Measurements from ENCODE around the gene INPP4A.

The INPP4A gene

GRCh38 chr2:98547092-98547790 lies 102.6 kb downstream of the INPP4A start:
- H3K27ac ChIP-seq, result no peak overlapping the region

GRCh38 chr2:98548920-98549818 lies 104.5 kb downstream of the INPP4A start:
- no peak for DNase-seq
- Histone ChIP-seq H3K27ac (no peak overlapping the region), H3K27me3 (replicated peaks) (no peaks in the 10 kb centered on the region), H3K36me3 (replicated peaks) (no peaks in the 10 kb centered on the region), H3K4me3 (ENCODE audit: low read depth, low read length) (no peak overlapping the region)
- no peak for TF ChIP-seq CTCF (IDR thresholded peaks at IDR 0.05; ENCODE audit: low read depth, low read length, missing control alignments)
- in situ Hi-C loops (cut with HindIII; ENCODE audit: low pct_ligation_motif_present, low sequenced_read_pairs), result no loop called here

More at GRCh38 chr2:98547092-98547790, 102.6 kb downstream of the INPP4A start:
- Histone ChIP-seq H3K4me3 (ENCODE audit: low read depth, low read length) (no peak overlapping the region), H3K36me3 (replicated peaks) (peaks cover 4% of the 10 kb centered on the region), H3K27me3 (replicated peaks) (no peaks in the 10 kb centered on the region)
- in situ Hi-C loops (cut with HindIII; ENCODE audit: low pct_ligation_motif_present, low sequenced_read_pairs), result no loop called here
- no peak for TF ChIP-seq CTCF (IDR thresholded peaks at IDR 0.05; ENCODE audit: low read depth, low read length, missing control alignments)
- no peak for DNase-seq

GRCh38 chr2:98550165-98550564 lies 105.5 kb downstream of the INPP4A start:
- no peak for TF ChIP-seq CTCF (IDR thresholded peaks at IDR 0.05; ENCODE audit: low read depth, low read length, missing control alignments)
- in situ Hi-C loops (cut with HindIII; ENCODE audit: low pct_ligation_motif_present, low sequenced_read_pairs), result no loop called here
- no peak for DNase-seq
- no peaks in the 10 kb centered on the region for H3K27me3 ChIP-seq (replicated peaks)
- no peak overlapping the region for H3K4me3 ChIP-seq (ENCODE audit: low read depth, low read length)
- no peaks in the 10 kb centered on the region for H3K36me3 ChIP-seq (replicated peaks)
- H3K27ac ChIP-seq, result no peak overlapping the region

- TF ChIP-seq CTCF (IDR thresholded peaks at IDR 0.05; ENCODE audit: low read depth, low read length, missing control alignments), result no peak
- no peak for DNase-seq
- no peaks in the 10 kb centered on the region for H3K27me3 ChIP-seq (replicated peaks)
- in situ Hi-C loops (cut with HindIII; ENCODE audit: low pct_ligation_motif_present, low sequenced_read_pairs), result no loop called here
- no peaks in the 10 kb centered on the region for H3K36me3 ChIP-seq (replicated peaks)
- no peak overlapping the region for H3K27ac ChIP-seq
- H3K4me3 ChIP-seq (ENCODE audit: low read depth, low read length), result no peak overlapping the region
These were observed 106.7 kb downstream of the INPP4A start for GRCh38 chr2:98551316-98551715.

GRCh38 chr2:98552499-98553179 lies 108.0 kb downstream of the INPP4A start:
- no peak overlapping the region for H3K4me3 ChIP-seq (ENCODE audit: low read depth, low read length)
- in situ Hi-C loops (cut with HindIII; ENCODE audit: low pct_ligation_motif_present, low sequenced_read_pairs), result no loop called here
- no peaks in the 10 kb centered on the region for H3K27me3 ChIP-seq (replicated peaks)
- H3K36me3 ChIP-seq (replicated peaks), result no peaks in the 10 kb centered on the region
- DNase-seq, result peak; percentile 83
- H3K27ac ChIP-seq, result peak overlapping the region; percentile 2
- TF ChIP-seq CTCF (IDR thresholded peaks at IDR 0.05; ENCODE audit: low read depth, low read length, missing control alignments), result no peak
